H1 (cell line): ENCODE measurements around the gene ROR1. TPM values are rescaled to one million over a fixed set of nuclear protein-coding genes. Genes with fewer than 3 reads are reported as not detected.

Source experiments
- TBP ChIP-seq: IDR thresholded peaks from 2 replicates; pipeline ENCODE4 v1.6.1; 2011; ENCODE audit warnings: low read depth, low read length, improper control_type of control experiment
- polyA plus RNA-seq, 7 experiments: library from polyadenylated mRNA; depleted of rRNA in 3 of 7; stranded (reverse) in 5 of 7; unstranded in 2 of 7; fragments of >200 nt in 5 of 7; fragments of 200-250 nt in 2 of 7; gene quantifications; 1 replicate in 5 of 7; 2 replicates in 1 of 7; 4 replicates in 1 of 7; pipeline versions ENCODE4 v1.2.1 to v1.2.3, GENCODE V29; 2011 to 2013; ENCODE audit warnings: missing spikeins in 2 of 7, mixed read lengths in 2 of 7
- total RNA-seq: library from RNA; stranded (reverse); fragmentation: NEBNext Ultra II Directional; extraction: Animal tissue kit (Norgen Biotek cat#: 25700); gene quantifications from 2 replicates; pipeline ENCODE4 v1.2.1, GENCODE V29; 2021

Gene ROR1
- total and polyA plus RNA-seq, 2 of the 8 experiments (the other 6 are each of a cell fraction or from before 2014, with no cell fraction given): 33.6 to 73.6 TPM

DNA sequence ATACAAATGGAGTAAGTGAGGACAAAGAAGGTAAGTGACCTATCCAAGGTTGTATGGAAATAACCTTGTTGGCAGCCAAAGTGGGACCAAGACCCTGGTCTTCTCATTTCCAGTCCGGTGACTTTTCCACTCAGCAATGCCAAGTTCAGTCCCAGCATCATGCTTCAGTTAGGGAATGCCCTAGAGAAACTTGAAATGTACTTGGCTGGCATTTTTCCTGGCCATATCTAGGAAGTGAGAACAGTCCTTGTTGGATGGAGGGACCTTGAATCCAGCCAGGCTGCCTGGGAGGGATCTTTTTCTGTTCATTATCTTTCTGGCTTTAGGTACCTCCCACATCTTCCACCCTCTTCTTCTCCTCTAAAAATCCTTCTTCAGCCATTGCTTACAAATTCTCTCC lies 352.8 kb downstream of the ROR1 start (continued):
- no peak for TF ChIP-seq TBP
